Endothelial cell of umbilical vein (primary cell): ENCODE data around the gene GLI3. TPM values are rescaled to one million over a fixed set of nuclear protein-coding genes. Genes with fewer than 3 reads are reported as not detected.

Experiments
- BruUV-seq: library from RNA; stranded (reverse); fragments of 400-500 nt; replicated peaks from 2 replicates; lab custom pipeline; 2021; lab: Mats Ljungman, UMichigan
- CTCF ChIA-PET: fragments of 300-600, 350-600 bp; sonication (Branson Sonifier 250); formaldehyde crosslinking; loops from one replicate; lab custom pipeline; 2021; ENCODE audit warnings: antibody characterized with exemption, inconsistent platforms; lab: Charles Lee
- POLR2A ChIA-PET: fragments of 300-600, 350-600 bp; sonication (Branson Sonifier 250); formaldehyde crosslinking; loops from one replicate; lab custom pipeline; 2021; ENCODE audit warnings: antibody characterized with exemption, inconsistent platforms; lab: Charles Lee
- DNase-seq: peaks from one replicate; pipeline ENCODE4 v3.0.0-alpha.2; 2011; ENCODE audit warnings: low read depth, low spot score
- FAIRE-seq: peaks from 2 replicates; lab custom pipeline; 2011; peaks lifted over from hg19 to GRCh38; lab: Jason Lieb, UNC
- H2AFZ ChIP-seq: 2 replicates; pipeline ENCODE4 v1.6.0; 2012; ENCODE audit warnings: low read depth, low read length, control low read depth, inconsistent platforms
- H3K27ac ChIP-seq: 2 replicates; pipeline ENCODE4 v1.5.1; 2011; ENCODE audit warnings: low read depth, mild to moderate bottlenecking, control low read depth, low read length, moderate library complexity; ENCODE audit not compliant: insufficient read depth
- H3K27me3 ChIP-seq, 2 experiments: 2 replicates each; pipeline versions ENCODE4 v1.6.0 to v1.6.1; 2011; ENCODE audit warnings: low read length in 2 of 2, mixed read lengths in 1 of 2; ENCODE audit not compliant: control insufficient read depth in 2 of 2, insufficient read depth in 2 of 2
- H3K36me3 ChIP-seq, 2 experiments: 2 replicates in 1 of 2; 3 replicates in 1 of 2; pipeline ENCODE4 v1.5.1; 2011; ENCODE audit warnings: low read length in 2 of 2, mild to moderate bottlenecking in 1 of 2, moderate library complexity in 1 of 2; ENCODE audit not compliant: control insufficient read depth in 2 of 2, insufficient read depth in 2 of 2; ENCODE audit errors: extremely low read depth in 1 of 2
- H3K4me1 ChIP-seq: 3 replicates; pipeline ENCODE4 v1.5.1; 2011; ENCODE audit warnings: mild to moderate bottlenecking, low read length; ENCODE audit not compliant: control insufficient read depth, insufficient read depth; ENCODE audit errors: extremely low read depth
- H3K4me2 ChIP-seq: 2 replicates; pipeline ENCODE4 v1.6.1; 2011; ENCODE audit warnings: low read length, control low read depth, mixed read lengths; ENCODE audit not compliant: insufficient read depth
- H3K4me3 ChIP-seq, 3 experiments: fragments of 200-600 bp in 1 of 3; sonication (generic), shearing (Covaris generic) in 1 of 3; replicated peaks in 1 of 3; 2 replicates each; pipeline ENCODE4 v1.5.1; 2011 to 2016; ENCODE audit warnings: control low read depth in 3 of 3, low read length in 3 of 3, mild to moderate bottlenecking in 2 of 3, inconsistent platforms in 1 of 3, low read depth in 1 of 3, moderate library complexity in 1 of 3; ENCODE audit not compliant: insufficient read depth in 1 of 3
- H3K79me2 ChIP-seq: 2 replicates; pipeline ENCODE4 v1.6.0; 2012; ENCODE audit warnings: low read length, inconsistent platforms; ENCODE audit not compliant: control insufficient read depth, insufficient read depth
- H3K9ac ChIP-seq: replicated peaks from 2 replicates; pipeline ENCODE3; 2011; ENCODE audit warnings: low read length, control low read depth; ENCODE audit not compliant: insufficient read depth; ENCODE audit errors: extremely low read depth
- H3K9me1 ChIP-seq: replicated peaks from 3 replicates; pipeline ENCODE4 v1.6.0; 2011; ENCODE audit warnings: mild to moderate bottlenecking, low read length; ENCODE audit not compliant: control insufficient read depth, insufficient read depth; ENCODE audit errors: extremely low read depth
- H3K9me3 ChIP-seq: replicated peaks from 2 replicates; pipeline ENCODE4 v1.5.1; 2012; ENCODE audit warnings: low read length, inconsistent platforms; ENCODE audit not compliant: control insufficient read depth, insufficient read depth
- H4K20me1 ChIP-seq: replicated peaks from 2 replicates; pipeline ENCODE3; 2011; ENCODE audit warnings: mild to moderate bottlenecking, low read length; ENCODE audit not compliant: control insufficient read depth, insufficient read depth; ENCODE audit errors: extremely low read depth
- EZH2 ChIP-seq: IDR thresholded peaks from 2 replicates; pipeline ENCODE4 v1.6.1; 2012; ENCODE audit warnings: borderline replicate concordance, low read depth, mild to moderate bottlenecking, moderate library complexity, low read length, inconsistent platforms; ENCODE audit not compliant: severe bottlenecking
- FOS ChIP-seq: IDR thresholded peaks from 2 replicates; pipeline ENCODE4 v1.6.1; 2011; ENCODE audit warnings: mild to moderate bottlenecking, low read length, moderate library complexity, borderline replicate concordance; ENCODE audit not compliant: insufficient read depth
- GATA2 ChIP-seq: IDR thresholded peaks from 2 replicates; pipeline ENCODE4 v1.7.0; 2011; ENCODE audit warnings: low read depth, mild to moderate bottlenecking, moderate library complexity, mixed read lengths, low read length; ENCODE audit not compliant: insufficient read length, insufficient read depth
- JUN ChIP-seq: IDR thresholded peaks from 2 replicates; pipeline ENCODE4 v1.6.1; 2011; ENCODE audit warnings: borderline replicate concordance, low read depth; ENCODE audit not compliant: insufficient read length, insufficient read depth
- MYC ChIP-seq: IDR thresholded peaks from one replicate; pipeline ENCODE4 v1.6.1; 2011; ENCODE audit warnings: mild to moderate bottlenecking, low read depth, low read length
- POLR2A ChIP-seq: IDR thresholded peaks from 2 replicates; pipeline ENCODE4 v1.6.1; 2012; ENCODE audit warnings: low read depth, mild to moderate bottlenecking, control low read depth, low read length
- POLR2AphosphoS5 ChIP-seq: IDR thresholded peaks from 2 replicates; pipeline ENCODE4 v1.6.1; 2012; ENCODE audit warnings: low read depth, mild to moderate bottlenecking, control low read depth, low read length, moderate library complexity; ENCODE audit not compliant: insufficient read depth
- dilution Hi-C: fragments of 300-500 bp; cut with MboI; formaldehyde crosslinking; loops from one replicate; pipeline ENCODE4 v1.15.0; 2019; ENCODE audit warnings: low sequenced_read_pairs; ENCODE audit not compliant: extremely low pct_ligation_motif_present
- intact Hi-C: fragments of 100-400 bp; cut with micrococcal nuclease; formaldehyde crosslinking; loops from one replicate; pipeline ENCODE4 v1.10.0; 2022
- polyA plus RNA-seq, 4 experiments: library from polyadenylated mRNA; depleted of rRNA in 3 of 4; stranded (reverse) in 3 of 4; unstranded in 1 of 4; fragments of >200 nt; gene quantifications; 2 replicates each; pipeline versions ENCODE4 v1.2.1 to v1.2.3, GENCODE V29; 2011 to 2012; ENCODE audit warnings: missing spikeins in 1 of 4
- total RNA-seq: library from RNA; stranded (reverse); gene quantifications from 2 replicates; pipeline ENCODE4 v1.2.3, GENCODE V29; 2021
- TF ChIP-seq, protein P1 (sequence below): IDR thresholded peaks from 2 replicates; pipeline ENCODE4 v1.6.1; 2011; ENCODE audit not compliant: insufficient read depth, insufficient read length
- TF ChIP-seq, protein P2 (sequence below), 2 donors: IDR thresholded peaks; 1 replicate in 1 of 2; 2 replicates in 1 of 2; pipeline ENCODE4 v1.5.1; 2011; ENCODE audit warnings: low read length in 2 of 2, mild to moderate bottlenecking in 2 of 2, moderate library complexity in 2 of 2, control low read depth in 1 of 2, inconsistent platforms in 1 of 2, low read depth in 1 of 2; ENCODE audit not compliant: insufficient read depth in 1 of 2; ENCODE audit errors: extremely low read depth in 1 of 2

The GLI3 gene
- total and polyA plus RNA-seq, 2 donors (not counting 3 experiments of a cell fraction or from before 2014, with no cell fraction given): 6.0 to 24.9 TPM

GRCh38 chr7:42175834-42176723 is 60.9 kb downstream of the GLI3 start:
- H3K79me2 ChIP-seq: no peaks in the 10 kb centered on the region
- FAIRE-seq (no peak), DNase-seq (no peak)
- BruUV-seq: no TSS peak
- no peak overlapping the region for H3K4me2 ChIP-seq
- H3K27ac ChIP-seq: no peak overlapping the region
- H3K4me3 ChIP-seq: no peak overlapping the region
- H2AFZ ChIP-seq: no peak overlapping the region
- no peaks in the 10 kb centered on the region for H3K27me3 ChIP-seq
- H3K4me1 ChIP-seq: no peaks in the 10 kb centered on the region
- POLR2A ChIA-PET: no interaction called here
- intact Hi-C loops (no loop called here), dilution Hi-C loops (no loop called here)
- H3K36me3 ChIP-seq: peaks cover 0 to 2% of the 10 kb centered on the region in 2 experiments
- H3K9me1 ChIP-seq: no peaks in the 10 kb centered on the region
- H3K9ac ChIP-seq: no peak overlapping the region
- no peaks in the 10 kb centered on the region for H3K9me3 ChIP-seq
- H4K20me1 ChIP-seq: no peaks in the 10 kb centered on the region
- TF ChIP-seq, protein P1, sequence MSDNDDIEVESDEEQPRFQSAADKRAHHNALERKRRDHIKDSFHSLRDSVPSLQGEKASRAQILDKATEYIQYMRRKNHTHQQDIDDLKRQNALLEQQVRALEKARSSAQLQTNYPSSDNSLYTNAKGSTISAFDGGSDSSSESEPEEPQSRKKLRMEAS: no peak
- TF ChIP-seq GATA2: no peak
- no peak for TF ChIP-seq MYC
- TF ChIP-seq POLR2AphosphoS5: no peak
- no peak for TF ChIP-seq EZH2
- no peak for TF ChIP-seq FOS
- TF ChIP-seq JUN: no peak
- no peak for TF ChIP-seq POLR2A
- TF ChIP-seq, protein P2, sequence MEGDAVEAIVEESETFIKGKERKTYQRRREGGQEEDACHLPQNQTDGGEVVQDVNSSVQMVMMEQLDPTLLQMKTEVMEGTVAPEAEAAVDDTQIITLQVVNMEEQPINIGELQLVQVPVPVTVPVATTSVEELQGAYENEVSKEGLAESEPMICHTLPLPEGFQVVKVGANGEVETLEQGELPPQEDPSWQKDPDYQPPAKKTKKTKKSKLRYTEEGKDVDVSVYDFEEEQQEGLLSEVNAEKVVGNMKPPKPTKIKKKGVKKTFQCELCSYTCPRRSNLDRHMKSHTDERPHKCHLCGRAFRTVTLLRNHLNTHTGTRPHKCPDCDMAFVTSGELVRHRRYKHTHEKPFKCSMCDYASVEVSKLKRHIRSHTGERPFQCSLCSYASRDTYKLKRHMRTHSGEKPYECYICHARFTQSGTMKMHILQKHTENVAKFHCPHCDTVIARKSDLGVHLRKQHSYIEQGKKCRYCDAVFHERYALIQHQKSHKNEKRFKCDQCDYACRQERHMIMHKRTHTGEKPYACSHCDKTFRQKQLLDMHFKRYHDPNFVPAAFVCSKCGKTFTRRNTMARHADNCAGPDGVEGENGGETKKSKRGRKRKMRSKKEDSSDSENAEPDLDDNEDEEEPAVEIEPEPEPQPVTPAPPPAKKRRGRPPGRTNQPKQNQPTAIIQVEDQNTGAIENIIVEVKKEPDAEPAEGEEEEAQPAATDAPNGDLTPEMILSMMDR (IDR thresholded peaks at IDR 0.05; ENCODE audit: extremely low read depth in 1 of 2, insufficient read depth in 1 of 2, low read depth in 1 of 2, low read length in 2 of 2): no peak
- CTCF ChIA-PET: interaction anchor here (1.0 to 1.3 kb wide), 3 partner anchors 9 to 198 kb away, joined by 3 to 4 read pairs (median 4); no protein-coding TSS in a partner anchor
